Fibroblast of villous mesenchyme (primary cell): ENCODE measurements around the gene ARIH2. TPM values are rescaled to one million over a fixed set of nuclear protein-coding genes. Genes with fewer than 3 reads are reported as not detected.

Experiments
- DNase-seq: peaks from one replicate; pipeline ENCODE4 v3.0.0-alpha.2; 2010; ENCODE audit warnings: low read depth
- H3K4me3 ChIP-seq: 2 replicates; pipeline ENCODE4 v1.5.1; 2011; ENCODE audit warnings: low read depth, mild to moderate bottlenecking, low read length
- CTCF ChIP-seq: IDR thresholded peaks from 2 replicates; pipeline ENCODE4 v1.5.1; 2012; ENCODE audit warnings: low read depth, mild to moderate bottlenecking, low read length; ENCODE audit not compliant: insufficient read depth
- total RNA-seq: library from RNA; depleted of rRNA; stranded (reverse); fragments of >200 nt; gene quantifications from 2 replicates; pipeline ENCODE4 v1.2.3, GENCODE V29; 2012

ARIH2 gene
- total RNA-seq, 1 donor, result 87.2 TPM

- no peak for TF ChIP-seq CTCF
- H3K4me3 ChIP-seq, result no peak overlapping the region
- no peak for DNase-seq
Measured at GRCh38 chr3:48982686-48983085, 64.0 kb downstream of the ARIH2 start.

GRCh38 chr3:48983096-48983495 is 64.5 kb downstream of the ARIH2 start:
- DNase-seq, result no peak
- TF ChIP-seq CTCF, result no peak
- no peak overlapping the region for H3K4me3 ChIP-seq

- TF ChIP-seq CTCF, result no peak
- no peak for DNase-seq
- H3K4me3 ChIP-seq, result no peak overlapping the region
Measured at GRCh38 chr3:48984663-48985062, 66.0 kb downstream of the ARIH2 start.

GRCh38 chr3:48985831-48986376 is 67.3 kb downstream of the ARIH2 start:
- no peak overlapping the region for H3K4me3 ChIP-seq
- DNase-seq, result no peak
- no peak for TF ChIP-seq CTCF

GRCh38 chr3:48989126-48989795 is 70.6 kb downstream of the ARIH2 start:
- no peak for TF ChIP-seq CTCF
- DNase-seq, result peak; percentile 10
- peak overlapping the region; percentile 79 for H3K4me3 ChIP-seq

GRCh38 chr3:48989796-48990635 is 71.4 kb downstream of the ARIH2 start, which contains the start of gene P4HTM:
Gene P4HTM (plus strand): TSS chr3:48990241. CDS start chr3:48990257, 16 bp downstream.
- peak within 1 kb of the TSS; percentile 79 for H3K4me3 ChIP-seq
- peak; percentile 52 for TF ChIP-seq CTCF

More at GRCh38 chr3:48989796-48990635, 71.4 kb downstream of the ARIH2 start, which contains the start of gene P4HTM:
- peak; percentile 93 for DNase-seq
